H1 (cell line): Measurements from ENCODE around the gene SMIM1. TPM values are rescaled to one million over a fixed set of nuclear protein-coding genes. Genes with fewer than 3 reads are reported as not detected.
"Not testable (repeated sequence)": the region's sequence is repeated elsewhere in the genome, so short reads cannot be mapped to it uniquely, and the experiment has no call there.

ENCODE experiments used
- CTCF ChIA-PET: fragments of 300-600 bp; sonication (Branson Sonifier 250); formaldehyde crosslinking; loops from one replicate; lab custom pipeline; 2021; ENCODE audit not compliant: partially characterized antibody; lab: Charles Lee
- POLR2A ChIA-PET: fragments of 300-600 bp; sonication (Branson Sonifier 250); formaldehyde crosslinking; loops from one replicate; lab custom pipeline; 2021; ENCODE audit warnings: inconsistent platforms; ENCODE audit not compliant: partially characterized antibody; lab: Charles Lee
- DNase-seq, 2 experiments: peaks; one replicate each; pipeline versions ENCODE4 v3.0.0 to v3.0.0-alpha.2; 2010 to 2022; ENCODE audit warnings: low spot score in 2 of 2, low read depth in 1 of 2, mixed read lengths in 1 of 2
- FAIRE-seq: peaks from 2 replicates; lab custom pipeline; 2011; peaks lifted over from hg19 to GRCh38; lab: Jason Lieb, UNC
- H2AFZ ChIP-seq: 2 replicates; pipeline ENCODE4 v1.8.1; 2012; ENCODE audit warnings: low read length, inconsistent platforms
- H2AK5ac ChIP-seq: 2 replicates; pipeline ENCODE4 v1.6.1; 2013; ENCODE audit warnings: low read depth, low read length
- H2BK120ac ChIP-seq: replicated peaks from 2 replicates; pipeline ENCODE3; 2013; ENCODE audit warnings: low read depth, low read length, inconsistent platforms
- H2BK12ac ChIP-seq: 2 replicates; pipeline ENCODE4 v1.6.1; 2013; ENCODE audit warnings: low read depth, low read length
- H2BK15ac ChIP-seq: 2 replicates; pipeline ENCODE4 v1.6.1; 2013; ENCODE audit warnings: low read length
- H2BK20ac ChIP-seq: 2 replicates; pipeline ENCODE4 v1.6.1; 2013; ENCODE audit warnings: low read length
- H2BK5ac ChIP-seq: 2 replicates; pipeline ENCODE4 v1.6.1; 2013; ENCODE audit warnings: low read depth, low read length
- H3K14ac ChIP-seq: 2 replicates; pipeline ENCODE4 v1.6.1; 2013; ENCODE audit warnings: inconsistent platforms; ENCODE audit not compliant: insufficient read length
- H3K18ac ChIP-seq: 2 replicates; pipeline ENCODE4 v1.6.1; 2013; ENCODE audit warnings: low read length; ENCODE audit errors: extremely low read depth
- H3K23ac ChIP-seq: 2 replicates; pipeline ENCODE4 v1.6.1; 2013; ENCODE audit warnings: inconsistent platforms; ENCODE audit not compliant: insufficient read length
- H3K23me2 ChIP-seq: 2 replicates; pipeline ENCODE4 v1.6.1; 2013; ENCODE audit warnings: low read depth, low read length
- H3K27ac ChIP-seq: 2 replicates; pipeline ENCODE4 v1.6.1; 2011; ENCODE audit warnings: low read depth, low read length, inconsistent platforms
- H3K27me3 ChIP-seq, 4 experiments: replicated peaks in 1 of 4; 1 replicate in 1 of 4; 2 replicates in 3 of 4; pipeline versions ENCODE4 v1.6.1 to v1.8.1; 2011 to 2013; ENCODE audit warnings: low read length in 3 of 4, mild to moderate bottlenecking in 3 of 4, inconsistent platforms in 2 of 4, mixed read lengths in 2 of 4, moderate library complexity in 1 of 4; ENCODE audit not compliant: control insufficient read depth in 3 of 4, insufficient read depth in 3 of 4; ENCODE audit errors: extremely low read depth in 1 of 4
- H3K36me3 ChIP-seq, 4 experiments: 2 replicates each; pipeline versions ENCODE4 v1.6.1 to v1.8.1; 2011 to 2013; ENCODE audit warnings: mild to moderate bottlenecking in 4 of 4, low read length in 3 of 4, moderate library complexity in 2 of 4, control low read depth in 1 of 4, inconsistent platforms in 1 of 4; ENCODE audit not compliant: insufficient read depth in 4 of 4, control insufficient read depth in 2 of 4
- H3K4ac ChIP-seq: replicated peaks from 2 replicates; pipeline ENCODE3; 2013; ENCODE audit warnings: low read length, low read depth, mixed read lengths, inconsistent platforms; ENCODE audit not compliant: insufficient read length
- H3K4me1 ChIP-seq, 4 experiments: replicated peaks in 1 of 4; 1 replicate in 1 of 4; 2 replicates in 3 of 4; pipeline versions ENCODE4 v1.6.1 to v1.8.1; 2011 to 2013; ENCODE audit warnings: low read length in 3 of 4, inconsistent platforms in 2 of 4, mixed read lengths in 1 of 4; ENCODE audit not compliant: insufficient read depth in 4 of 4, control insufficient read depth in 3 of 4
- H3K4me2 ChIP-seq, 2 experiments: 2 replicates each; pipeline versions ENCODE4 v1.6.1 to v1.8.1; 2011 to 2013; ENCODE audit warnings: low read depth in 2 of 2, low read length in 2 of 2, control low read depth in 1 of 2, inconsistent platforms in 1 of 2, mild to moderate bottlenecking in 1 of 2; ENCODE audit not compliant: insufficient read depth in 1 of 2
- H3K4me3 ChIP-seq, 4 experiments: fragments of 200-600, 300-600 bp in 1 of 4; sonication (generic), shearing (Covaris generic), sonication (Bioruptor Twin) in 1 of 4; 2 replicates each; pipeline versions ENCODE4 v1.5.1 to v1.8.1; 2011 to 2016; ENCODE audit warnings: low read length in 4 of 4, low read depth in 3 of 4, control low read depth in 2 of 4, inconsistent platforms in 2 of 4, mild to moderate bottlenecking in 2 of 4, mixed read lengths in 1 of 4, moderate library complexity in 1 of 4; ENCODE audit not compliant: insufficient read depth in 2 of 4; ENCODE audit errors: extremely low read depth in 1 of 4
- H3K56ac ChIP-seq: replicated peaks from 2 replicates; pipeline ENCODE3; 2013; ENCODE audit warnings: low read depth, mild to moderate bottlenecking, mixed read lengths, low read length, inconsistent platforms; ENCODE audit not compliant: insufficient read length
- H3K79me1 ChIP-seq: 2 replicates; pipeline ENCODE4 v1.6.1; 2013; ENCODE audit warnings: low read depth, low read length, control low read depth
- H3K79me2 ChIP-seq, 2 experiments: 2 replicates each; pipeline versions ENCODE4 v1.6.1 to v1.8.1; 2012 to 2013; ENCODE audit warnings: low read length in 2 of 2, mild to moderate bottlenecking in 2 of 2, inconsistent platforms in 1 of 2; ENCODE audit not compliant: insufficient read depth in 2 of 2, control insufficient read depth in 1 of 2
- H3K9ac ChIP-seq, 4 experiments: replicated peaks in 1 of 4; 1 replicate in 1 of 4; 2 replicates in 3 of 4; pipeline versions ENCODE4 v1.6.1 to v1.8.1; 2011 to 2013; ENCODE audit warnings: low read depth in 3 of 4, low read length in 3 of 4, control low read depth in 2 of 4, mild to moderate bottlenecking in 2 of 4, moderate library complexity in 2 of 4, inconsistent platforms in 1 of 4; ENCODE audit errors: extremely low read depth in 1 of 4
- H3K9me3 ChIP-seq, 2 experiments: 2 replicates each; pipeline versions ENCODE4 v1.6.1 to v1.8.1; 2012 to 2013; ENCODE audit warnings: mild to moderate bottlenecking in 2 of 2, moderate library complexity in 2 of 2, control low read depth in 1 of 2, inconsistent platforms in 1 of 2, low read depth in 1 of 2, low read length in 1 of 2, mixed read lengths in 1 of 2; ENCODE audit not compliant: insufficient read depth in 2 of 2
- H4K20me1 ChIP-seq, 2 experiments: replicated peaks in 1 of 2; 2 replicates each; pipeline versions ENCODE3 to v1.8.1; 2011 to 2013; ENCODE audit warnings: inconsistent platforms in 2 of 2, low read length in 2 of 2, mild to moderate bottlenecking in 1 of 2; ENCODE audit not compliant: insufficient read depth in 2 of 2, control insufficient read depth in 1 of 2
- H4K5ac ChIP-seq: 2 replicates; pipeline ENCODE4 v1.6.1; 2013; ENCODE audit warnings: low read length, low read depth, mixed read lengths, inconsistent platforms; ENCODE audit not compliant: insufficient read length
- H4K8ac ChIP-seq: 2 replicates; pipeline ENCODE4 v1.8.0; 2013; ENCODE audit warnings: mild to moderate bottlenecking, moderate library complexity, low read length, inconsistent platforms; ENCODE audit not compliant: insufficient read depth; ENCODE audit errors: extremely low read depth
- H4K91ac ChIP-seq: replicated peaks from 2 replicates; pipeline ENCODE3; 2013; ENCODE audit warnings: low read length, mixed read lengths, inconsistent platforms; ENCODE audit not compliant: insufficient read length
- CTBP2 ChIP-seq: IDR thresholded peaks from 2 replicates; pipeline ENCODE4 v1.7.0; 2011; ENCODE audit warnings: borderline replicate concordance, mild to moderate bottlenecking, moderate library complexity, mixed read lengths, low read length; ENCODE audit not compliant: insufficient read depth, insufficient read length
- EP300 ChIP-seq, 2 experiments: IDR thresholded peaks; 1 replicate in 1 of 2; 2 replicates in 1 of 2; pipeline ENCODE4 v1.6.1; 2011 to 2012; ENCODE audit warnings: low read depth in 2 of 2, low read length in 2 of 2, mild to moderate bottlenecking in 2 of 2, borderline replicate concordance in 1 of 2, inconsistent platforms in 1 of 2, moderate library complexity in 1 of 2
- PHF8 ChIP-seq: fragments of 200-600 bp; sonication (generic); conservative IDR thresholded peaks from 2 replicates; pipeline ENCODE4 v1.7.1; 2012; ENCODE audit warnings: low read depth, mild to moderate bottlenecking, inconsistent platforms, low read length, moderate library complexity
- POLR2A ChIP-seq, 2 experiments: IDR thresholded peaks; 1 replicate in 1 of 2; 2 replicates in 1 of 2; pipeline ENCODE4 v1.6.1; 2011; ENCODE audit warnings: low read depth in 2 of 2, low read length in 2 of 2, mild to moderate bottlenecking in 2 of 2; ENCODE audit errors: control extremely low read depth in 1 of 2
- TBP ChIP-seq: IDR thresholded peaks from 2 replicates; pipeline ENCODE4 v1.6.1; 2011; ENCODE audit warnings: low read depth, low read length, improper control_type of control experiment
- WGBS, 2 experiments: shearing (Covaris generic) in 1 of 2; methylation state at CpG; one replicate each; pipeline versions ENCODE4 v1.1.6 to v1.1.7; 2013 to 2015; ENCODE audit warnings: low lambda C conversion rate in 2 of 2, mixed read lengths in 2 of 2, inconsistent platforms in 1 of 2, low coverage in 1 of 2, missing lambda C conversion rate in 1 of 2; ENCODE audit not compliant: insufficient replicate concordance in 2 of 2, insufficient coverage in 1 of 2, insufficient read length in 1 of 2; ENCODE audit errors: extremely low coverage in 1 of 2, missing lambda C conversion rate in 1 of 2; 5-methylcytosine and 5-hydroxymethylcytosine counted together
- polyA plus RNA-seq, 7 experiments: library from polyadenylated mRNA; depleted of rRNA in 3 of 7; stranded (reverse) in 5 of 7; unstranded in 2 of 7; fragments of >200 nt in 5 of 7; fragments of 200-250 nt in 2 of 7; gene quantifications; 1 replicate in 5 of 7; 2 replicates in 1 of 7; 4 replicates in 1 of 7; pipeline versions ENCODE4 v1.2.1 to v1.2.3, GENCODE V29; 2011 to 2013; ENCODE audit warnings: missing spikeins in 2 of 7, mixed read lengths in 2 of 7
- total RNA-seq: library from RNA; stranded (reverse); fragmentation: NEBNext Ultra II Directional; extraction: Animal tissue kit (Norgen Biotek cat#: 25700); gene quantifications from 2 replicates; pipeline ENCODE4 v1.2.1, GENCODE V29; 2021

Gene SMIM1
- total and polyA plus RNA-seq, 2 of the 8 experiments (the other 6 are each of a cell fraction or from before 2014, with no cell fraction given): 7.7 to 9.7 TPM

- no peak for TF ChIP-seq EP300 (IDR thresholded peaks at IDR 0.05; ENCODE audit: borderline replicate concordance in 1 of 2, low read depth in 2 of 2, low read length in 2 of 2)
- no peak for TF ChIP-seq CTBP2
- no peak for TF ChIP-seq TBP
- no peak for TF ChIP-seq POLR2A (IDR thresholded peaks at IDR 0.05; ENCODE audit: control extremely low read depth in 1 of 2, low read depth in 2 of 2, low read length in 2 of 2)
- TF ChIP-seq PHF8: no peak
Observed at GRCh38 chr1:3799976-3800685, 27.6 kb downstream of the SMIM1 start (continued).

DNA sequence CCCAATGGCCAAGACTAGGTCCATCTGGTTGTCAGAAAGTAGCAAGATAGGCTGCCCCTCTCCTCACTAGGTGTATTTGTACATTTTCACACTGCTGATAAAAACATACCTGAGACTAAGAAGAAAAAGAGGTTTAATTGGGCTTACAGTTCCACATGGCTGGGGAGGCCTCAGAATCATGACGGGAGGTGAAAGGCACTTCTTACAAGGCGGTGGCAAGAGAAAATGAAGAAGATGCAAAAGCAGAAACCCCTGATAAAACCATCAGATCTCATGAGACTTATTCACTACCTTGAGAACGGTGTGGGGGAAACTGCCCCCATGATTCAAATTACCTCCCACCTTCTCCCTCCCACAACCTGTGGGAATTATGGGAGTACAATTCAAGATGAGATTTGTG lies 28.2 kb downstream of the SMIM1 start:
- H3K4me2 ChIP-seq, H3K18ac ChIP-seq, H4K8ac ChIP-seq, H3K23me2 ChIP-seq, H3K79me2 ChIP-seq, H2AK5ac ChIP-seq, H3K23ac ChIP-seq, H4K5ac ChIP-seq, H3K4ac ChIP-seq, H3K9ac ChIP-seq, H4K20me1 ChIP-seq, H3K4me3 ChIP-seq, H2BK20ac ChIP-seq, H3K36me3 ChIP-seq, H2BK5ac ChIP-seq, H3K56ac ChIP-seq, DNase-seq, H3K9me3 ChIP-seq, H3K4me1 ChIP-seq, H3K27me3 ChIP-seq, H3K14ac ChIP-seq, H2AFZ ChIP-seq, H4K91ac ChIP-seq, H3K79me1 ChIP-seq, H2BK120ac ChIP-seq, POLR2A ChIA-PET, FAIRE-seq, H3K27ac ChIP-seq: not testable (repeated sequence)
- CTCF ChIA-PET: interaction anchor here (0.6 to 2.8 kb wide), 9 partner anchors 8 to 40 kb away, joined by 3 to 32 read pairs (median 6); no protein-coding TSS in a partner anchor
- Histone ChIP-seq H2BK15ac (0 out of 2 replicates have a peak overlapping the region, but pooled peaks have one; percentile 92), H2BK12ac (peak overlapping the region; percentile 39; the same call in 1 of the 2 replicates)
- 87% methylated on average over 3 of the region's 3 CpGs; no CpG with 5 or more reads in 1 of the 2 experiments for WGBS, 2 experiments
